ES-I3 (cell line): ENCODE data around the gene TBATA.
"Not testable (repeated sequence)": the region's sequence is repeated elsewhere in the genome, so short reads cannot be mapped to it uniquely, and the experiment has no call there.

Experiments
- H3K36me3 ChIP-seq: 2 replicates; pipeline ENCODE4 v1.6.1; 2013; ENCODE audit warnings: mild to moderate bottlenecking, low read length, control low read depth, moderate library complexity; ENCODE audit not compliant: insufficient read depth
- H3K4me1 ChIP-seq: 2 replicates; pipeline ENCODE4 v1.6.1; 2013; ENCODE audit warnings: mild to moderate bottlenecking, control low read depth, low read length; ENCODE audit not compliant: insufficient read depth
- H3K9ac ChIP-seq: 2 replicates; pipeline ENCODE4 v1.6.1; 2013; ENCODE audit warnings: low read depth, mild to moderate bottlenecking, low read length, moderate library complexity
- H3K9me3 ChIP-seq: 2 replicates; pipeline ENCODE4 v1.6.1; 2013; ENCODE audit warnings: mild to moderate bottlenecking, low read length, moderate library complexity; ENCODE audit not compliant: control insufficient read depth, insufficient read depth

The TBATA gene

DNA sequence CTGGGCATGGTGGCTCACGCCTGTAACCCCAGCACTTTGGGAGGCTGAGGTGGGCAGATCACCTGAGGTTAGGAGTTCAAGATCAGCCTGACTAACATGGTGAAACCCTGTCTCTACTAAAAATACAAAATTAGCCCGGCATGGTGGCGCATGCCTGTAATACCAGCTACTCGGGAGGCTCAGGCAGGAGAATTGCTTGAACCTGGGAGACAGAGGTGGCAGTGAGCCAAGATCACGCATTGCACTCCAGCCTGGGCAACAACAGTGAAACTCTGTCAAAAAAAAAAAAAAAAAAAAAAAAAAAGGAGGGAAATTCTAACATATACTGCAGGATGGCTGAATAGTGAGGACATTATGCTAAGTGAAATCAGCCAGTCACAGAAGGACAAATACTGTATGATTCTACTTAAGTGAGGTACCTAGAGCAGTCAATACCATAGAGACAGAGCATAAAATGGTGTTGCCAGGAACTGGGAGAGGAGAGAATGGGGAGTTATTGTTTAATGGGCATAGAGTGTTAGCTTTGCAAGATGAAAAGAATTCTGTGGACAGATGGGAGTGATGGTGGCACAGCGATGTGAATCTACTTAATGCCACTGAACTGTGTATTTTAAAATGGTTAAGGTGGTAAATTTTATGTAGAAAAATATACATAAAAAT lies 17.0 kb downstream of the TBATA start:
- not testable (repeated sequence) for H3K9me3 ChIP-seq, H3K9ac ChIP-seq, H3K4me1 ChIP-seq, H3K36me3 ChIP-seq

DNA sequence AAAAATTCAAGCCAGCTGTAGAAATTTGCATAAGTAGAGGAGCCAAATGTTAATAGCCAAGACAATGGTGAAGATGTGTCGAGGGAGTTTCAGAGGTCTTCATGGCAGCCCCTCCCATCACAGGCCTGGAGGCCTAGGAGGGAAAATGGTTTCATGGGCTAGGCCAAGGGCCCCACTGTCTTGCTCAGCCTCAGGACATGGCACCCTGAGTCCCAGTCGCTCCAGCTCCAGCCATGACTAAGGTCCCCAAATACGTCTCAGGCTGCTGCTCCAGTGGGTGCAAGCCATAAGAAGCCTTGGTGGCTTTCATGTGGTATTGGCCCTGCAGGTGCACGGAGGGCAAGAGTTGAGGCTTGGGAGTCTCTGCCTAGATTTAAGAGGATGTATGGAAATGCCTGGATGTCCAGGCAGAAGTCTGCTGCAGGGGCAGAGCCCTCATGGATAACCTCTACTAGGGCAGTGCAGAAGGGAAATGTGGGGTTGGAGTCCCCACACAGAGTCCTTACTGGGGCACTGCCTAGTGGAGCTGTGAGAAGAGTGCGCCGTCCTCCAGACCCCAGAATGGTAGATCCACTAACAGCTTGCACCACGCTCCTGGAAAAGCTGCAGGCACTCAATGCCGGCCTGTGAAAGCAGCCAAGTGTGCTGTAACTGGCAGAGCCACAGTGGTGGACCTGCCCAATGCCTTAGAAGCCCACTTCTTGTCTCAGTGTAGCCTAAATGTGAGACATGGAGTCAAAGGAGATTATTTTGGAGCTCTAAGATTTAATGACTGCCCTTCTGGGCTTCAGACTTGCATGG lies 19.2 kb downstream of the TBATA start:
- H3K36me3 ChIP-seq: no peaks in the 10 kb centered on the region
- peaks cover 6% of the 10 kb centered on the region; the same call in 1 of the 2 replicates for H3K4me1 ChIP-seq
- no peak overlapping the region for H3K9ac ChIP-seq
- peaks cover 3% of the 10 kb centered on the region; the same call in 1 of the 2 replicates for H3K9me3 ChIP-seq

DNA sequence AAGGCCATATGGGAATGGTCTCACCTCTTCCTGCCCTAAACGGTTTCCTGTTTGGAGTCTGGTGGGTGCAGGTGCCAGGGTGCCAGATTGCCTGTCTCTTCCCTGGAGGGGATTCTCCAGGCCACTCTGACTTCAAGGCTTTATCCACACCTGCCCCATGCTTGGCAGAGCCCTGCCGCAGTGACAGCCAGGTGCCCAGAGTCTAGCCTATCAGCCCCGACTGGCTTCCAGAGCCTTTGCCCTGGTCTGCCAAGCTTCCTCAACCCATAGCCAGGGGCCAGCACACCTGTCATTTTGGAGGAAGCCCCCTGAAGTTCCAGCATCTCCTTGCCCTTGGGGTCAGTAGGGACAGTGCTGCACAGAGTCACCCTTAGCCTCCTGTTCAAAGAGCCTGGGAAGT lies 21.6 kb downstream of the TBATA start:
- Histone ChIP-seq H3K9me3 (peaks cover 3% of the 10 kb centered on the region; the same call in 1 of the 2 replicates), H3K4me1 (peaks cover 17% of the 10 kb centered on the region; the same call in 1 of the 2 replicates), H3K36me3 (no peaks in the 10 kb centered on the region), H3K9ac (no peak overlapping the region)

DNA sequence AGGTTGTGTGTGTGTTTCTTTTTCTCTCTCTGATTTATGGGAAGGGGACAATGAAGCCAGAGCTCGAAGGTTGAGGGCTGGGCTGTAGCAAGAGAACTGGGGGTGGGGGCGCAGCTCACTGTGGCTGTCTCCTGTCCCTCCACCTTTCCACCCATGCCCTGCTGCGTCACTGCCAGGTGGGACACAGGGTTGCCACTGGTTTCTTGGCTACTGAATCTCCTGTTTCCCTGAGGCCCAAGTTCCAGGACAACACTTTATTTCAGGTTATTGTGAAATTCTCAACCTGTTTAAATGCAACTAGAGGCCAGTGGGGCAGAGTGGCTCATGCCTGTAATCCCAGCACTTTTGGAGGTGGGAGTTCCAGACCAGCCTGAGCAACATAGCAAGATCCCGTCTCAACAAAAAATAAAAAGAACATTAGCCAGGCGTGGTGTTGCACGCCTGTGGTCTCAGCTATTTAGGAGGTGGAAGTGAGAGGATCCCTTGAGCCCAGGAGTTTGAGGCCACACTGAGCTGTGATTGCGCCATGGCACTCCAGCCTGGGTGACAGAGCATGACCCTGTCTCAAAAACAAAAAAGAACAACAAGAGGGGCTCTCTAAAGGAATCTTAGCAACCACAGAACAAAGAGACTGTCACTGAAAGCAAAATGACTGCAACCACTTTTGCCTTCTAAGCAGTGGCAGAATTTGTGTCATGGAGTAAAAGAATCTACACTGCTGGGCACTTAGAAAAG lies 22.6 kb downstream of the TBATA start:
- H3K9ac ChIP-seq: no peak overlapping the region
- peaks cover 3% of the 10 kb centered on the region; the same call in 1 of the 2 replicates for H3K9me3 ChIP-seq
- peaks cover 17% of the 10 kb centered on the region; the same call in 1 of the 2 replicates for H3K4me1 ChIP-seq
- no peaks in the 10 kb centered on the region for H3K36me3 ChIP-seq

DNA sequence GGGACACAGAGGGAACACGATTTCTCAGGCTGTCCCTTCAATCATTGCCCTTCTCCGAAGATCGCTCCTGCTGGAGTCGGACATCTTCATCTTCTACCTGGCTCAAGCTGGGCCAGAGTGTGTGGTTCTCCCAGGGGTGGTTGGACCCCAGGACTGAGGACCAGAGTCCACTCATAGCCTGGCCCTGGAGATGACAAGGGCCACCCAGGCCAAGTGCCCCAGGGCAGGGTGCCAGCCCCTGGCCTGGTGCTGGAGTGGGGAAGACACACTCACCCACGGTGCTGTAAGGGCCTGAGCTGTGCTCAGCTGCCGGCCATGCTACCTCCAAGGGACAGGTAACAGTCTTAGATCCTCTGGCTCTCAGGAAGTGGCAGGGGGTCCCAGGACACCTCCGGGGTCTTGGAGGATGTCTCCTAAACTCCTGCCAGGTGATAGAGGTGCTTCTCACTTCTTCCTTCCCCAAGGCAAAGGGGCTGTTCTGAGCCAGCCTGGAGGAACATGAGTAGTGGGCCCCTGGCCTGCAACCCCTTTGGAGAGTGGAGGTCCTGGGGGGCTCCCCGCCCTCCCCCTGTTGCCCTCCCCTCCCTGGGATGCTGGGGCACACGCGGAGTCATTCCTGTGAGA lies 23.3 kb downstream of the TBATA start:
- peaks cover 3% of the 10 kb centered on the region; the same call in 1 of the 2 replicates for H3K9me3 ChIP-seq
- H3K9ac ChIP-seq: no peak overlapping the region
- H3K4me1 ChIP-seq: peaks cover 17% of the 10 kb centered on the region; the same call in 1 of the 2 replicates
- H3K36me3 ChIP-seq: no peaks in the 10 kb centered on the region

DNA sequence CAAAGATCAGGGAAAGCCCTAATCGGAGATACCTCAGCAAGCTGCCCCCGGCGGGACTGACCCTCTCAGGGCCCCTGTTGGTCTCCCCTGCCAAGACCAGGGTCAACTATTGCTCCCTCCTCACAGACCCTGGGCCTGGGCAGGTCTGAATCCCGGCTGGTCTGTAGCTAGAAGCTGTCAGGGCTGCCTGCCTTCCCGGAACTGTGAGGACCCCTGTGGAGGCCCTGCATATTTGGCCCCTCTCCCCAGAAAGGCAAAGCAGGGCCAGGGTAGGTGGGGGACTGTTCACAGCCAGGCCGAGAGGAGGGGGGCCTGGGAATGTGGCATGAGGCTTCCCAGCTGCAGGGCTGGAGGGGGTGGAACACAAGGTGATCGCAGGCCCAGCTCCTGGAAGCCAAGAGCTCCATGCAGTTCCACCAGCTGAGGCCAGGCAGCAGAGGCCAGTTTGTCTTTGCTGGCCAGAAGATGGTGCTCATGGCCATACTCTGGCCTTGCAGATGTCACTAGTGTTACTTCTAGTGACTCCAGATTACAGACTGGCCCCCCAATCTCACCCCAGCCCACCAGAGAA lies 24.1 kb downstream of the TBATA start:
- Histone ChIP-seq H3K9ac (no peak overlapping the region), H3K9me3 (0 out of 2 replicates have a peak, but pooled peaks cover 3% of the 10 kb centered on the region), H3K36me3 (no peaks in the 10 kb centered on the region), H3K4me1 (peaks cover 17% of the 10 kb centered on the region; the same call in 1 of the 2 replicates)

DNA sequence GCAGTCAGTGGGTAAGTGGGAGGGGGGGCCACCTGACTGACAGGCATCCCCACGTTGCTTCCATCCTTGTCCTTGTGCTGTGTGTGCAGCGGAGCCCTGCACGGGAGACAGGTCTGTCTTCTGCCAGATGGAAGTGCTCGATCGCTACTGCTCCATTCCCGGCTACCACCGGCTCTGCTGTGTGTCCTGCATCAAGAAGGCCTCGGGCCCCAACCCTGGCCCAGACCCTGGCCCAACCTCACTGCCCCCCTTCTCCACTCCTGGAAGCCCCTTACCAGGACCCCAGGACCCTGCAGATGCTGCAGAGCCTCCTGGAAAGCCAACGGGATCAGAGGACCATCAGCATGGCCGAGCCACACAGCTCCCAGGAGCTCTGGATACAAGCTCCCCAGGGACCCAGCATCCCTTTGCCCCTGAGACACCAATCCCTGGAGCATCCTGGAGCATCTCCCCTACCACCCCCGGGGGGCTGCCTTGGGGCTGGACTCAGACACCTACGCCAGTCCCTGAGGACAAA lies 24.8 kb downstream of the TBATA start:
- no peaks in the 10 kb centered on the region for H3K36me3 ChIP-seq
- H3K9me3 ChIP-seq: no peaks in the 10 kb centered on the region
- peaks cover 17% of the 10 kb centered on the region; the same call in 1 of the 2 replicates for H3K4me1 ChIP-seq
- no peak overlapping the region for H3K9ac ChIP-seq

DNA sequence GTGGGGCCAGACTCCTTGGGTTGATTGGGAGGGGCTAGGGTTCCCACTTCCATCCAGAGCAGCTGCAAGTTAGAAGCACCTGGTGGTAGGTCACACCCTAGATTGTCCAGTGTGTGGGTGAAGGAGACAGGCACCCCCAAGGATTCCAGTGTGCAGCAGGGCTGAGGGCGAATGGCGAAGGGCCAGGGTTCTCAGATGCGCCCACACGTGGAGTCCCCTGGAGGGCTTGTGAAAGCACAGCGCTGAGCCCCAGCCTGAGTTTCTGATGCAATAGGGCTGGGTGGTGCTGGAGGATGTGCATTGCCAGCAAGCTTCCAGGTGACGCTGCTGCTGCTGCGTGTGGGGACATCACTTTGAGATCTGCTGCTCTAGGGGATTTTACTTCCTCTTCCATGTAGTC lies 25.4 kb downstream of the TBATA start:
- Histone ChIP-seq H3K9me3 (no peaks in the 10 kb centered on the region), H3K36me3 (no peaks in the 10 kb centered on the region), H3K9ac (no peak overlapping the region), H3K4me1 (peaks cover 17% of the 10 kb centered on the region; the same call in 1 of the 2 replicates)

DNA sequence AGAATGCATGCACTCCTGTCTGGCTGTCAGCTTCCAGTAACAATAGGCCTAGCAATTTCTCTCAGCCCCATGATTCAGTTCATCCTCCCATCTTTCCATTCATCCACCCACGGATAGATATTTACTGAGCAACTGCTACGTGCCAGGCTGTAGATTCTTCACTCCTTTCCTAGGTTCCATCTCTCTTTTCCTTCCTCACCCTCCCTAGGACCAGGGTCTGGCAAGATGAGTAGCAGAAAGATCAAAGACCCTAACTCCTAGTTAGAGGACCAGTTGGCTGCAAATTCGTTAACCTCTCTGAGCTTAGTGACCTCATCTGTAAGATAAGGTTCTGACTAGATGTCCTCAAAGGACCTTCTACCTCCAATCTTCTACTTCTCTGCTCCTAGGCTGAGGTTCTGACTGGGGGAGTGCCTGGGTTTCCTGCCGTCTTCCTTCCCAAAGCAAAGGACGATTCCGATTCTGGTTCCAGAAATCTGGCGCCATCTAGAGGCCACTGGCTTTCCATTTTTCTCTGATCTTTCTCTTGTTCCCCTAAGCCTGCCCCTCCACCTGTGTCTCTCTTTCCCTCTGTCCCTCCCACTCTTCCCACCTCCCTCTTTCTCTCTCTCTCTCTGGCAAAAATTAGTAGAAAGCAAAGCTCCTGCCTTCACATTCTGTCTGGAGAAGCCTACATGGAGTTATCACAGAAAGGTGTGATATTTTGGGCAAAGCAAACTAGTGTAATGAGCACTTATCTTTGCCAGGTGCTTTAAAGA lies 26.2 kb downstream of the TBATA start:
- H3K4me1 ChIP-seq: peaks cover 20% of the 10 kb centered on the region; the same call in 1 of the 2 replicates
- no peak overlapping the region for H3K9ac ChIP-seq
- no peaks in the 10 kb centered on the region for H3K9me3 ChIP-seq
- no peaks in the 10 kb centered on the region for H3K36me3 ChIP-seq

DNA sequence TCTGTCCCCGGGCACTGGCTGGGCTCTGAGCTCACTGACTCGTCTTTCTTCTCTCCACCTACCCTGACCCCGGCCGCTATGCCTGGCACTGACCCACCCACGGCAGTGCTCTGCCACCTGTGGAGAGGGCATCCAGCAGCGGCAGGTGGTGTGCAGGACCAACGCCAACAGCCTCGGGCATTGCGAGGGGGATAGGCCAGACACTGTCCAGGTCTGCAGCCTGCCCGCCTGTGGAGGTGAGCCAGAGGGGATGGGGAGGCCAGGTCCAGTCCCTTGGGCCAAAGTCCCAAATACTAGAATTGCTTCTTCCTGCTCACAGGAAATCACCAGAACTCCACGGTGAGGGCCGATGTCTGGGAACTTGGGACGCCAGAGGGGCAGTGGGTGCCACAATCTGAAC lies 27.3 kb downstream of the TBATA start:
- Histone ChIP-seq H3K36me3 (no peaks in the 10 kb centered on the region), H3K9me3 (no peaks in the 10 kb centered on the region), H3K9ac (no peak overlapping the region), H3K4me1 (peaks cover 20% of the 10 kb centered on the region; the same call in 1 of the 2 replicates)

DNA sequence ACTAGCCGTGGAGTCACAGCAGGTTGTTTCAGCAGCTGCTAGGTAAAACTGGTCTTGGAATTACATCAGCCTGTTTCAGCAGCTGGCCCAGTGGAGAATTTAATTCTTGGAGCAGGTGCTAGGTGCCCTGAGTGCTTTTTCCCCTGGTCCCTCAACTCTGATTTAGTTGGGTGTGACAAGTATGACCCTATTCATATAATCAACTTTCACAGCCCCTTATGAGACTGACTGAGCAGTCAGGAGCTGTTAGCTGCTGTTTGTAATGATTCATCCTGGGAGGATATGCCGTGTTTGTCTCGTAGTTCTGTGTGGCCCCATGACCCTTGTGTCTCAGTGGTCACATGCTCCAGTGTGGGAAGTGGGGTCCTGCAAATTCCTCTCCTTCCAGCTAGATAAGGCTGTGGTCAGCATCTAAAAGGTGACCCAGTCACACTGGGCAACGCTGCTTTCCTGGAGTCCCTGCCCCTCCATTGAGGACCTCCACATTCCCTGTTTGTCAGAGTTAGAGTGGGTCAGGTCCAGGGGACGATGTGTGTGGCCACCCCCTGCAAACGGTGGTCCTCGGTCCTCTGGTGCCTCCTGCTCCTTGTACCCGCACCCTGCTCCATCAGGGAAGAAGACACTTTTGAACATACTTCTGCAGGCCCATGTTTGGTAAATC lies 28.3 kb downstream of the TBATA start:
- peaks cover 20% of the 10 kb centered on the region; the same call in 1 of the 2 replicates for H3K4me1 ChIP-seq
- no peak overlapping the region for H3K9ac ChIP-seq
- no peaks in the 10 kb centered on the region for H3K9me3 ChIP-seq
- no peaks in the 10 kb centered on the region for H3K36me3 ChIP-seq

DNA sequence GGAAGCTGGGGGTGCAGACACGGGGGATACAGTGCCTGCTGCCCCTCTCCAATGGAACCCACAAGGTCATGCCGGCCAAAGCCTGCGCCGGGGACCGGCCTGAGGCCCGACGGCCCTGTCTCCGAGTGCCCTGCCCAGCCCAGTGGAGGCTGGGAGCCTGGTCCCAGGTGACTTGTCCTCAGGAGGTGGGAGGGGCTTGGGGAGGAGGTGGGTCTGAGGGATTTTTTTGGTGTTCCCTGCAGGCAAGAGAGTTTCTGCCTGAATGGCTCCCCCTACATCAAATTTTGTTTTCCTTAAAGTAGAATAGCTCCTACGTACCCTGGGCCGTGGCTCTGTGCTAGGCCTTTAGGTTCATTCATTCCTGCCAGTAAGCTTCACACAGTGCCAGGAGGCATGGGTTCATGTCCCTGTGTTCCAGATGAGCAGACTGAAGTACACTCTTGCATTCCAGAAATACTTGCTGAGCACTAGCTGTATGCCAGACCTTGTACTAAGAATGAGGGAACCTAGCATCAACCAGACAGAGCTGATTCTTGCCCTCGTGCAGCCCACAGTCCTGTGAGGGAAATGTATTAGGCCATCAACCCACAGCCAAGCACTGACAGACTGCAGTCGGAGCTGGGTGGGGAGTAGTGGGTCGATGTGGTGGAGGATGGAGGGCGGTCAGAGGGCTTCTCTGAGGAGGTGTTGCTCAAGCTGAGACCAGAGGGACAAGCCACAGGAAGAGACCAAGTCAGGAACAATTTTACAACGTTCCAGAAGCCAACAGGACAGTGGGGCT lies 31.1 kb downstream of the TBATA start:
- Histone ChIP-seq H3K4me1 (peaks cover 4% of the 10 kb centered on the region; the same call in 1 of the 2 replicates), H3K36me3 (no peaks in the 10 kb centered on the region), H3K9ac (no peak overlapping the region), H3K9me3 (no peaks in the 10 kb centered on the region)
